ENCODE results near the gene FBXL13.
"Not testable (repeated sequence)": the region's sequence is repeated elsewhere in the genome, so short reads cannot be mapped to it uniquely, and the experiment has no call there.

Gene FBXL13

GRCh38 chr7:102806613-102807012 lies 268.0 kb downstream of the FBXL13 start:
- DNase-seq, result no peak

- not testable (repeated sequence) for DNase-seq
These were observed 278.5 kb downstream of the FBXL13 start for GRCh38 chr7:102795987-102796595.

- DNase-seq, result not testable (repeated sequence)
These were observed 280.0 kb downstream of the FBXL13 start for GRCh38 chr7:102794567-102794966.

GRCh38 chr7:102791831-102792230 lies 282.8 kb downstream of the FBXL13 start:
- DNase-seq, result not testable (repeated sequence)

GRCh38 chr7:102791367-102791766 lies 283.2 kb downstream of the FBXL13 start:
- DNase-seq, result not testable (repeated sequence)

GRCh38 chr7:102790364-102791100 lies 284.1 kb downstream of the FBXL13 start:
- not testable (repeated sequence) for DNase-seq

- not testable (repeated sequence) for DNase-seq
These were observed 285.8 kb downstream of the FBXL13 start for GRCh38 chr7:102788770-102789169.

GRCh38 chr7:102780926-102781325 lies 293.7 kb downstream of the FBXL13 start:
- DNase-seq, result not testable (repeated sequence)

- DNase-seq, result not testable (repeated sequence)
These were observed 295.9 kb downstream of the FBXL13 start for GRCh38 chr7:102778663-102779062.

- not testable (repeated sequence) for DNase-seq
These were observed 298.4 kb downstream of the FBXL13 start for GRCh38 chr7:102776217-102776616.

- DNase-seq, result not testable (repeated sequence)
These were observed 304.1 kb downstream of the FBXL13 start for GRCh38 chr7:102770467-102770866.

GRCh38 chr7:102769657-102770192 lies 304.9 kb downstream of the FBXL13 start:
- not testable (repeated sequence) for DNase-seq

GRCh38 chr7:102763295-102763905 lies 311.2 kb downstream of the FBXL13 start:
- DNase-seq, result not testable (repeated sequence)

Data from islet precursor cell (in vitro differentiated cells).